ENCODE measurements around the gene GNAL. TPM values are rescaled to one million over a fixed set of nuclear protein-coding genes. Genes with fewer than 3 reads are reported as not detected.
"Not testable (repeated sequence)": the region's sequence is repeated elsewhere in the genome, so short reads cannot be mapped to it uniquely, and the experiment has no call there.

The GNAL gene
- total RNA-seq, 2 donors from 2014 or later = 2.1 to 33.0 TPM

DNA sequence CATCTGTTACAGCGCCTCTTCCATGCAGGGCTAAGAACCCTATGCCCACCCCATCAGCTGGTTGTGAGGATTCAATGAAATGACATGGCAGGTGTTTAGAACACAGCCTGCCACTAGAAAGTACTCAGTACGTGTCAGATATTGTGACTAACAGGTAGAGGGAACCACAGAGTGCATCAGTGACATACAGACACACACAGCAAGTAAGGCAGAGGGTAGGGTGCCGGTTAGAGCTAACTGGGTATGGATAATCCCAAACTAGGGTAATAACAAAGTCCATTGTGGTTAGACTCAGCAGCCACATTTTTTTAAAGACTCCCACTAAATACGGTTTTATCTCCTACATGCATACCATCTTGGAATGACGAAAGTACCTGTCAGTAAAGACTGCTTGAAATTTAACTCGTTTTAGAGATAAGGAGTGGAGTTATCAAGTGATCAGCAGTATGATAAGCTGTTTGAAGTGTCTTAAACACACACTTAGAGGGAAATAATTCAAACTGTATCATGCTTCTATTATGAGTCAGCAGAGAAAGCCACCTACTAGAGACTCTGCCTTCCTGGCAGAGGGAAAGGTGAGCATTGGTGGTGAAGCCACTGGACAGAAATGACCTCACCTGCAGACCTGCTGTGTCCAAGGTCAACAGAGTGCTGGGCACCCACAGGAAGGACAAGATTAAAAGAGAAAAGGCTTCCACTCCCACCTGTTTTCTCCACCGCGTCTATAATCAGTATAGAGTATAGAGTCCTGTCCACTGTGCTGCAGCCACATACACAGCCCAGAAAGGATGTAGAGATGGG lies 198.5 kb downstream of the GNAL start:
- WGBS, 2 donors = 52 to 54% methylated on average over 8 of the region's 8 CpGs
- intact Hi-C loops (cut with DNase I) = no loop called here
- no peaks in the 10 kb centered on the region for H3K9me3 ChIP-seq
- no peaks in the 10 kb centered on the region for H3K4me1 ChIP-seq
- no peak overlapping the region for H3K27ac ChIP-seq
- ATAC-seq (peak; percentile 40), DNase-seq (no peak)
- H3K4me3 ChIP-seq = no peak overlapping the region
- H3K36me3 ChIP-seq (replicated peaks in 1 of 2; ENCODE audit: insufficient read depth in 1 of 2, low read depth in 2 of 2) = peaks cover 0 to 23% of the 10 kb centered on the region in 2 donors
- no peak for TF ChIP-seq POLR2A (IDR thresholded peaks at IDR 0.05)
- no peaks in the 10 kb centered on the region for H3K27me3 ChIP-seq

DNA sequence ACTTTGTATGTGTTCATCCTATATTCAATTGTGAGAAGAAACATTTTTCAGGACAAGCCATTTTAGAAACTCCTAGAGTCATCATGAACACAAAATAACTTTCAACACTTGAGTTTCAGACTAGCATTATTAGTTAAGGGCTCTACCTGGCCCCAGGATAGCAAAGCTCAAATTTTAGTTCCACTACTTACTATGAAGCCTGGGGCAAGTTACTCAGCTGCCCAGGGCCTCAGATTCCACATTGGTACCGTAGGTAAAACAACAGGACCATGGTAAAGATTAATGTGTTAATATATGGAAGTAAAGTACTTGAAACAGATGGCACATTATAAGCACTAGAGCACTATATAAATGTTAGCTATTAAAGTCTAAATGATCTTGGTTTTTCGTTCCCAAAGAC lies 199.7 kb downstream of the GNAL start:
- 91% methylated on average over 2 of the region's 2 CpGs for WGBS, 2 donors
- intact Hi-C loops (cut with DNase I) = no loop called here
- H3K27ac ChIP-seq = no peak overlapping the region
- no peaks in the 10 kb centered on the region for H3K9me3 ChIP-seq
- H3K4me1 ChIP-seq = no peaks in the 10 kb centered on the region
- H3K27me3 ChIP-seq = no peaks in the 10 kb centered on the region
- TF ChIP-seq POLR2A (IDR thresholded peaks at IDR 0.05) = no peak
- TF ChIP-seq, protein P1, sequence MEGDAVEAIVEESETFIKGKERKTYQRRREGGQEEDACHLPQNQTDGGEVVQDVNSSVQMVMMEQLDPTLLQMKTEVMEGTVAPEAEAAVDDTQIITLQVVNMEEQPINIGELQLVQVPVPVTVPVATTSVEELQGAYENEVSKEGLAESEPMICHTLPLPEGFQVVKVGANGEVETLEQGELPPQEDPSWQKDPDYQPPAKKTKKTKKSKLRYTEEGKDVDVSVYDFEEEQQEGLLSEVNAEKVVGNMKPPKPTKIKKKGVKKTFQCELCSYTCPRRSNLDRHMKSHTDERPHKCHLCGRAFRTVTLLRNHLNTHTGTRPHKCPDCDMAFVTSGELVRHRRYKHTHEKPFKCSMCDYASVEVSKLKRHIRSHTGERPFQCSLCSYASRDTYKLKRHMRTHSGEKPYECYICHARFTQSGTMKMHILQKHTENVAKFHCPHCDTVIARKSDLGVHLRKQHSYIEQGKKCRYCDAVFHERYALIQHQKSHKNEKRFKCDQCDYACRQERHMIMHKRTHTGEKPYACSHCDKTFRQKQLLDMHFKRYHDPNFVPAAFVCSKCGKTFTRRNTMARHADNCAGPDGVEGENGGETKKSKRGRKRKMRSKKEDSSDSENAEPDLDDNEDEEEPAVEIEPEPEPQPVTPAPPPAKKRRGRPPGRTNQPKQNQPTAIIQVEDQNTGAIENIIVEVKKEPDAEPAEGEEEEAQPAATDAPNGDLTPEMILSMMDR (IDR thresholded peaks at IDR 0.05) = no peak
- DNase-seq (no peak), ATAC-seq (no peak)
- H3K4me3 ChIP-seq = no peak overlapping the region
- peaks cover 0 to 23% of the 10 kb centered on the region in 2 donors for H3K36me3 ChIP-seq (replicated peaks in 1 of 2; ENCODE audit: insufficient read depth in 1 of 2, low read depth in 2 of 2)

- peaks cover 0 to 22% of the 10 kb centered on the region in 2 donors for H3K36me3 ChIP-seq (replicated peaks in 1 of 2; ENCODE audit: insufficient read depth in 1 of 2, low read depth in 2 of 2)
- WGBS, 2 donors = 96 to 98% methylated on average over 5 of the region's 5 CpGs
- ATAC-seq = no peak
- TF ChIP-seq POLR2A (IDR thresholded peaks at IDR 0.05) = no peak
- TF ChIP-seq, protein P1 (IDR thresholded peaks at IDR 0.05) = no peak
- H3K4me3 ChIP-seq = no peak overlapping the region
- no peak for DNase-seq
- no peaks in the 10 kb centered on the region for H3K27me3 ChIP-seq
- H3K9me3 ChIP-seq = no peaks in the 10 kb centered on the region
- no peaks in the 10 kb centered on the region for H3K4me1 ChIP-seq
- no peak overlapping the region for H3K27ac ChIP-seq
- intact Hi-C loops (cut with DNase I) = no loop called here
These were observed 200.2 kb downstream of the GNAL start for GRCh38 chr18:11889284-11889683.

GRCh38 chr18:11891737-11892136 lies 202.7 kb downstream of the GNAL start:
- H3K27ac ChIP-seq = no peak overlapping the region
- 90 to 93% methylated on average over 8 to 9 of the region's 9 CpGs for WGBS, 2 donors
- H3K4me3 ChIP-seq = no peak overlapping the region
- ATAC-seq (no peak), DNase-seq (no peak)
- H3K36me3 ChIP-seq (replicated peaks in 1 of 2; ENCODE audit: insufficient read depth in 1 of 2, low read depth in 2 of 2) = peaks cover 0 to 11% of the 10 kb centered on the region in 2 donors
- no peaks in the 10 kb centered on the region for H3K4me1 ChIP-seq
- intact Hi-C loops (cut with DNase I) = no loop called here
- no peaks in the 10 kb centered on the region for H3K9me3 ChIP-seq
- TF ChIP-seq POLR2A (IDR thresholded peaks at IDR 0.05) = no peak
- TF ChIP-seq, protein P1 (IDR thresholded peaks at IDR 0.05) = no peak
- no peaks in the 10 kb centered on the region for H3K27me3 ChIP-seq

DNA sequence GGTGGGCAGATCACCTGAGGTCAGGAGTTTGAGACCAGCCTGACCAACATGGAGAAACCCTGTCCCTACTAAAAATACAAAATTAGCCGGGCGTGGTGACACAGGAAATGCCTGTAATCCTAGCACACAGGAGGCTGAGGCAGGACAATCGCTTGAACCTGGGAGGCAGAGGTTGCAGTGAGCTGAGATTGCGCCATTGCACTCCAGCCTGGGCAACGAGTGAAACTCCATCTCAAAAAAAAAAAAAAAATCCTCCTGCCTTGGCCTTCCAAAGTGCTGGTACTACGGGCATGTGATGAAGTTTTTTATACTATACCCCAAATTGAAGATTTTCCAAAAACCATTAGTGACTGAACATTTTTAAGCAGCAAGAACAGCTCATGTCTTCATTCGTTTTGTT lies 203.4 kb downstream of the GNAL start:
- H3K36me3 ChIP-seq (replicated peaks in 1 of 2; ENCODE audit: insufficient read depth in 1 of 2, low read depth in 2 of 2); H3K4me3 ChIP-seq; H3K27me3 ChIP-seq; H3K27ac ChIP-seq; H3K4me1 ChIP-seq; H3K9me3 ChIP-seq; ATAC-seq; intact Hi-C loops (cut with DNase I); DNase-seq: not testable (repeated sequence)
- WGBS, 2 donors = 84 to 90% methylated on average over 7 of the region's 7 CpGs

- DNase-seq = no peak
- no peak overlapping the region for H3K27ac ChIP-seq
- intact Hi-C loops (cut with DNase I) = no loop called here
- peaks cover 0 to 5% of the 10 kb centered on the region in 2 donors for H3K36me3 ChIP-seq (replicated peaks in 1 of 2; ENCODE audit: insufficient read depth in 1 of 2, low read depth in 2 of 2)
- no peak overlapping the region for H3K4me3 ChIP-seq
- H3K27me3 ChIP-seq = no peaks in the 10 kb centered on the region
- no peak for ATAC-seq
- WGBS, 2 donors = 87 to 100% methylated on average over 1 of the region's 1 CpG
- TF ChIP-seq POLR2A (IDR thresholded peaks at IDR 0.05) = no peak
- H3K4me1 ChIP-seq = no peaks in the 10 kb centered on the region
- H3K9me3 ChIP-seq = no peaks in the 10 kb centered on the region
These were observed 208.7 kb downstream of the GNAL start for GRCh38 chr18:11897781-11898180.

Data from body of pancreas (tissue), 4 donors.